Suppressor macrophage (primary cell): ENCODE results near the gene EIF3B.
"Not testable (repeated sequence)": the region's sequence is repeated elsewhere in the genome, so short reads cannot be mapped to it uniquely, and the experiment has no call there.

Experiments
- DNase-seq, 4 experiments: peaks; one replicate each; pipeline ENCODE4 v3.0.0-alpha.2; 2020 to 2022
- total RNA-seq, 17 experiments: gene quantifications; one replicate each; lab custom pipeline; 2026; ENCODE audit warnings: mixed read lengths in 6 of 17, inconsistent platforms in 3 of 17; lab: John Stamatoyannopoulos, UW

Gene EIF3B
- total RNA-seq: 123 to 278 (median 150) reads per million in 17 experiments

GRCh38 chr7:2354186-2354938 lies at the start of gene EIF3B:
Gene EIF3B, plus strand, starts transcription at chr7:2354827. Its CDS starts 95 bp downstream, at chr7:2354922.
- peak; percentile 95 to 98 (median 96) for DNase-seq

- DNase-seq: not testable (repeated sequence)
Observed at GRCh38 chr7:2305258-2305657, 49.4 kb upstream of the EIF3B start.

- no peak for DNase-seq
Observed at GRCh38 chr7:2306688-2307087, 47.9 kb upstream of the EIF3B start.

GRCh38 chr7:2307690-2308107 lies 46.9 kb upstream of the EIF3B start:
- DNase-seq: peak; percentile 50 to 81 (median 64)

- no peak for DNase-seq
Observed at GRCh38 chr7:2309889-2310331, 44.7 kb upstream of the EIF3B start.

- DNase-seq: no peak
Observed at GRCh38 chr7:2312267-2312929, 42.2 kb upstream of the EIF3B start.

GRCh38 chr7:2313450-2314208 lies 41.0 kb upstream of the EIF3B start:
- peak; percentile 46 to 78 (median 62) for DNase-seq

GRCh38 chr7:2314209-2314955 lies 40.2 kb upstream of the EIF3B start, which contains the start of gene SNX8:
Gene SNX8, minus strand, starts transcription at chr7:2314441. Its CDS starts 20 bp downstream, at chr7:2314421.
- peak; percentile 88 to 97 (median 94) for DNase-seq

GRCh38 chr7:2314956-2315530 lies 39.6 kb upstream of the EIF3B start:
- DNase-seq: not testable (repeated sequence)

- DNase-seq: no peak
Observed at GRCh38 chr7:2315787-2316186, 38.8 kb upstream of the EIF3B start.

GRCh38 chr7:2316578-2316977 lies 38.0 kb upstream of the EIF3B start:
- no peak for DNase-seq

GRCh38 chr7:2317556-2318293 lies 36.9 kb upstream of the EIF3B start:
- DNase-seq: peak in 2 of 4 experiments; percentile 45 to 59

GRCh38 chr7:2321020-2321419 lies 33.6 kb upstream of the EIF3B start:
- no peak for DNase-seq

GRCh38 chr7:2325162-2325561 lies 29.5 kb upstream of the EIF3B start:
- DNase-seq: peak; percentile 54 to 80 (median 74)

GRCh38 chr7:2326951-2327350 lies 27.7 kb upstream of the EIF3B start:
- peak; percentile 40 to 70 (median 62) for DNase-seq

- DNase-seq: no peak
Observed at GRCh38 chr7:2330493-2330892, 24.1 kb upstream of the EIF3B start.

GRCh38 chr7:2331707-2332106 lies 22.9 kb upstream of the EIF3B start:
- peak; percentile 37 to 62 (median 52) for DNase-seq

GRCh38 chr7:2332606-2333231 lies 21.9 kb upstream of the EIF3B start:
- DNase-seq: not testable (repeated sequence)

GRCh38 chr7:2336626-2337299 lies 17.9 kb upstream of the EIF3B start:
- DNase-seq: no peak
